NCI-H1694 treated with DMSO at 0.1 percent for 48 hours (cell line): ENCODE measurements around the gene CXCR2.

Experiments used
- DNase-seq: peaks from one replicate; lab custom pipeline; 2025; lab: John Stamatoyannopoulos, UW

The CXCR2 gene

DNA sequence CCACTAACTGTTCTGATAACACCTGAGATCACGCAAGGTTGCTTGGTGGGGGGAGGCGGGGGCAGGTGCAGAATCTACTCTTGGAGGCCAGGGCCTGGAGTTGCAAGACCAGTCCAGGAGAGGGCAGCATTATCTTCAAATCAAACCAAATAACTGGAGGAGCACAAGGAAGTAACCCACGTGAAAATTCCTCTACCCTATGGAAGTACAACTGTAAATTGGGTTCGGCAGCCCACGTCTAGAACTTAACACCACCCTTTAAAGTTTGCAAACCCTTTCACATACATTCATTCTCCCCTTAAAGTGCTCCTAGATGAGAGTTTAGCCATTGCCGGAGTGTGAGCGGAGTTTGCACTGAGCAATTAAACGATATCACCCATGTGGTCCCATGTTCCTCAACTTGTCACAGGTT is 60.5 kb downstream of the CXCR2 start:
- DNase-seq: peak; percentile 53
